Astrocyte (in vitro differentiated cells and primary cell): ENCODE results near the gene SOHLH1. TPM values are rescaled to one million over a fixed set of nuclear protein-coding genes. Genes with fewer than 3 reads are reported as not detected.

Experiments
- DNase-seq: peaks from one replicate; pipeline ENCODE4 v3.0.0-alpha.2; 2010; ENCODE audit warnings: low read depth
- FAIRE-seq: peaks from 2 replicates; lab custom pipeline; 2011; peaks lifted over from hg19 to GRCh38; lab: Jason Lieb, UNC
- H2AFZ ChIP-seq: 2 replicates; pipeline ENCODE4 v1.6.0; 2012; ENCODE audit warnings: low read depth, low read length, inconsistent platforms
- H3K27ac ChIP-seq: 2 replicates; pipeline ENCODE4 v1.5.1; 2011; ENCODE audit warnings: low read depth, low read length, inconsistent platforms
- H3K27me3 ChIP-seq: 2 replicates; pipeline ENCODE4 v1.6.0; 2011; ENCODE audit warnings: low read length, inconsistent platforms; ENCODE audit not compliant: insufficient read depth
- H3K36me3 ChIP-seq: 2 replicates; pipeline ENCODE4 v1.5.1; 2011; ENCODE audit warnings: low read length, inconsistent platforms; ENCODE audit not compliant: insufficient read depth
- H3K4me1 ChIP-seq: 2 replicates; pipeline ENCODE4 v1.5.1; 2011; ENCODE audit warnings: low read length, inconsistent platforms; ENCODE audit not compliant: insufficient read depth
- H3K4me2 ChIP-seq: 2 replicates; pipeline ENCODE4 v1.6.0; 2012; ENCODE audit warnings: low read length, inconsistent platforms
- H3K4me3 ChIP-seq: 2 replicates; pipeline ENCODE4 v1.5.1; 2011; ENCODE audit warnings: low read depth, mild to moderate bottlenecking, low read length, inconsistent platforms; ENCODE audit not compliant: insufficient read depth
- H3K79me2 ChIP-seq: 2 replicates; pipeline ENCODE4 v1.6.0; 2012; ENCODE audit warnings: mild to moderate bottlenecking, low read length, inconsistent platforms; ENCODE audit not compliant: insufficient read depth
- H3K9ac ChIP-seq: 2 replicates; pipeline ENCODE4 v1.6.0; 2012; ENCODE audit warnings: mild to moderate bottlenecking, low read length, inconsistent platforms
- H3K9me3 ChIP-seq: 2 replicates; pipeline ENCODE4 v1.5.1; 2012; ENCODE audit warnings: low read depth, mild to moderate bottlenecking, low read length, inconsistent platforms; ENCODE audit not compliant: insufficient read depth
- H4K20me1 ChIP-seq: 2 replicates; pipeline ENCODE4 v1.6.0; 2012; ENCODE audit warnings: low read length, inconsistent platforms; ENCODE audit not compliant: insufficient read depth
- H3K27ac Mint-ChIP-seq: one replicate; pipeline ENCODE4 v1.8.0; 2021; ENCODE audit warnings: mild to moderate bottlenecking, mixed read lengths; ENCODE audit not compliant: unreplicated experiment
- H3K27me3 Mint-ChIP-seq: one replicate; pipeline ENCODE4 v1.8.0; 2021; ENCODE audit warnings: low read depth, mixed read lengths; ENCODE audit not compliant: unreplicated experiment
- H3K36me3 Mint-ChIP-seq: one replicate; pipeline ENCODE4 v1.8.0; 2021; ENCODE audit warnings: low read depth, mixed read lengths; ENCODE audit not compliant: unreplicated experiment
- H3K4me1 Mint-ChIP-seq: one replicate; pipeline ENCODE4 v1.8.0; 2021; ENCODE audit warnings: low read depth, mixed read lengths; ENCODE audit not compliant: unreplicated experiment
- H3K4me3 Mint-ChIP-seq: one replicate; pipeline ENCODE4 v1.8.0; 2021; ENCODE audit warnings: mild to moderate bottlenecking, moderate library complexity, mixed read lengths; ENCODE audit not compliant: unreplicated experiment
- H3K9me3 Mint-ChIP-seq: one replicate; pipeline ENCODE4 v1.8.0; 2021; ENCODE audit warnings: mild to moderate bottlenecking, mixed read lengths; ENCODE audit not compliant: unreplicated experiment
- CTCF ChIP-seq: IDR thresholded peaks from 2 replicates; pipeline ENCODE4 v1.5.1; 2011; ENCODE audit warnings: low read depth, mild to moderate bottlenecking, inconsistent platforms, low read length, moderate library complexity; ENCODE audit not compliant: insufficient read depth
- EZH2 ChIP-seq: IDR thresholded peaks from 2 replicates; pipeline ENCODE4 v1.6.1; 2012; ENCODE audit warnings: mild to moderate bottlenecking, low read length, inconsistent platforms; ENCODE audit not compliant: insufficient read depth
- total RNA-seq: library from RNA; stranded (reverse); gene quantifications from 2 replicates; pipeline ENCODE4 v1.2.1, GENCODE V29; 2021

Gene SOHLH1
- total RNA-seq, 1 donor from 2014 or later, result not detected

DNA sequence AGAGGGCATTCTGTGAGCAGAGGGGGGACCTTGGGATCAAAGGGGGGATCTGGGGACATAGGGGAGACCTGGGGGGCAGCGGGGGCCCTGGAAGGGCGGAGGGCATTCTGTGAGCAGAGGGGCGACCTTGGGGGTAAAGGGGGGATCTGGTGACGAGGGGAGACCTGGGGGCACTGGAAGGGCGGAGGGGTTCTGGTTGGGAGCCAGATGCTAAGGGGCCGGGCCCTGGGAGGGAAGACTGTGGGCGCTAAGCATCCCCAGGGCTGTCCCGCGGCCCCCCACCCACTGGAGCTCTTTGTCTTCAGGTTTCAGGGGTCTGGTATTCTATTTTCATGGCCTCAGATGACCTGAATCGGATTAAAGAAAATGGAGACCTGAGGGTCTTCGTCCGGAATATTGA is 35.4 kb downstream of the SOHLH1 start:
- Mint-ChIP-seq H3K27me3 (peaks cover 19% of the 10 kb centered on the region), H3K4me1 (peaks cover 7% of the 10 kb centered on the region), H3K4me3 (no peak overlapping the region), H3K9me3 (peaks cover 9% of the 10 kb centered on the region), H3K27ac (no peak overlapping the region), H3K36me3 (peaks cover 4% of the 10 kb centered on the region)
- Histone ChIP-seq H3K9ac (no peak overlapping the region), H4K20me1 (no peaks in the 10 kb centered on the region), H3K79me2 (no peaks in the 10 kb centered on the region), H2AFZ (no peak overlapping the region), H3K27ac (no peak overlapping the region), H3K36me3 (no peaks in the 10 kb centered on the region), H3K4me2 (no peak overlapping the region), H3K9me3 (no peaks in the 10 kb centered on the region), H3K27me3 (no peaks in the 10 kb centered on the region), H3K4me3 (no peak overlapping the region), H3K4me1 (no peaks in the 10 kb centered on the region)
- FAIRE-seq (no peak), DNase-seq (no peak)
- TF ChIP-seq EZH2 (no peak), CTCF (no peak)

DNA sequence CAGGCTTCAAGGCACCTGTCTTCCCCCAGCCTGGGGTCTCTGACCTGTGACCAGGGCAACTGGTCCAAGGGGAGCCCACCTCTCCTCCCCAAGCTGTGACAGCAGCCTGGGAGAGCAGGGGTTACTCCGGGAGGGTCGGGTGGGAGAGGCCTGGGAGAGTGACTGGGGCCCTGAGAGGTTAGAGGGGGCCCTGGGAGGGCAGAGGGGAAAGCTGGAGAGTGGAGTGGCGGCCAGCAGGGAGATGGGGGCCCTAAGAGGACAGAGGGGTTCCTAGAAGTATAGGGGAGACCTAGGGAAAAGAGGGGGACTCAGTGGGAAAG is 35.9 kb downstream of the SOHLH1 start:
- FAIRE-seq (no peak), DNase-seq (no peak)
- no peak overlapping the region for H3K4me3 ChIP-seq
- peaks cover 21% of the 10 kb centered on the region for H3K27me3 Mint-ChIP-seq
- no peak overlapping the region for H2AFZ ChIP-seq
- H3K4me1 Mint-ChIP-seq, result peaks cover 7% of the 10 kb centered on the region
- no peak overlapping the region for H3K4me3 Mint-ChIP-seq
- no peak overlapping the region for H3K27ac Mint-ChIP-seq
- no peaks in the 10 kb centered on the region for H3K36me3 ChIP-seq
- peaks cover 6% of the 10 kb centered on the region for H3K9me3 Mint-ChIP-seq
- no peaks in the 10 kb centered on the region for H3K4me1 ChIP-seq
- no peaks in the 10 kb centered on the region for H3K9me3 ChIP-seq
- H4K20me1 ChIP-seq, result no peaks in the 10 kb centered on the region
- no peak overlapping the region for H3K4me2 ChIP-seq
- no peak for TF ChIP-seq EZH2
- no peak for TF ChIP-seq CTCF
- no peak overlapping the region for H3K27ac ChIP-seq
- H3K9ac ChIP-seq, result no peak overlapping the region
- peaks cover 3% of the 10 kb centered on the region for H3K36me3 Mint-ChIP-seq
- H3K27me3 ChIP-seq, result no peaks in the 10 kb centered on the region
- no peaks in the 10 kb centered on the region for H3K79me2 ChIP-seq

- Histone ChIP-seq H3K27me3 (no peaks in the 10 kb centered on the region), H2AFZ (no peak within 1 kb of the TSS), H3K36me3 (no peaks in the 10 kb centered on the region), H3K4me2 (no peak within 1 kb of the TSS), H4K20me1 (no peaks in the 10 kb centered on the region), H3K4me1 (no peaks in the 10 kb centered on the region), H3K79me2 (no peaks in the 10 kb centered on the region), H3K4me3 (no peak within 1 kb of the TSS), H3K9ac (no peak within 1 kb of the TSS), H3K27ac (no peak within 1 kb of the TSS), H3K9me3 (peaks cover 2% of the 10 kb centered on the region)
- H3K27me3 Mint-ChIP-seq, result peaks cover 22% of the 10 kb centered on the region
- H3K9me3 Mint-ChIP-seq, result peaks cover 6% of the 10 kb centered on the region
- H3K4me1 Mint-ChIP-seq, result peaks cover 7% of the 10 kb centered on the region
- FAIRE-seq (no peak), DNase-seq (no peak)
- H3K27ac Mint-ChIP-seq, result no peak within 1 kb of the TSS
- TF ChIP-seq EZH2, result no peak
- no peak for TF ChIP-seq CTCF
- H3K36me3 Mint-ChIP-seq, result peaks cover 3% of the 10 kb centered on the region
- no peak within 1 kb of the TSS for H3K4me3 Mint-ChIP-seq
Measured at GRCh38 chr9:135662758-135663450, 36.4 kb downstream of the SOHLH1 start, which contains the start of gene LCN9. LCN9 (plus strand) TSS chr9:135663309; CDS start chr9:135663322, 13 bp downstream.
